Glutamatergic neuron (in vitro differentiated cells): Measurements from ENCODE around the gene LRRFIP1. TPM values are rescaled to one million over a fixed set of nuclear protein-coding genes. Genes with fewer than 3 reads are reported as not detected.

Source experiments
- DNase-seq: peaks from one replicate; pipeline ENCODE4 v3.0.0; 2022
- H3K27ac Mint-ChIP-seq: one replicate; pipeline ENCODE4 v1.8.0; 2020; ENCODE audit warnings: mild to moderate bottlenecking, mixed read lengths, inconsistent platforms; ENCODE audit not compliant: unreplicated experiment
- H3K27me3 Mint-ChIP-seq: one replicate; pipeline ENCODE4 v1.8.0; 2020; ENCODE audit warnings: mild to moderate bottlenecking, moderate library complexity, mixed read lengths, inconsistent platforms; ENCODE audit not compliant: unreplicated experiment
- H3K36me3 Mint-ChIP-seq: one replicate; pipeline ENCODE4 v1.8.0; 2020; ENCODE audit warnings: mild to moderate bottlenecking, mixed read lengths, inconsistent platforms; ENCODE audit not compliant: unreplicated experiment
- H3K4me1 Mint-ChIP-seq: one replicate; pipeline ENCODE4 v1.8.0; 2020; ENCODE audit warnings: mild to moderate bottlenecking, low read depth, mixed read lengths, inconsistent platforms; ENCODE audit not compliant: unreplicated experiment
- H3K4me3 Mint-ChIP-seq: one replicate; pipeline ENCODE4 v1.8.0; 2020; ENCODE audit warnings: mild to moderate bottlenecking, mixed read lengths, inconsistent platforms; ENCODE audit not compliant: unreplicated experiment
- H3K9me3 Mint-ChIP-seq: one replicate; pipeline ENCODE4 v1.8.0; 2020; ENCODE audit warnings: mild to moderate bottlenecking, moderate library complexity, mixed read lengths, inconsistent platforms; ENCODE audit not compliant: unreplicated experiment
- total RNA-seq: library from RNA; stranded (reverse); fragmentation: NEBNext Ultra II Directional; extraction: Animal tissue kit (Norgen Biotek cat#: 25700); gene quantifications from one replicate; pipeline ENCODE4 v1.2.1, GENCODE V29; 2021; ENCODE audit not compliant: unreplicated experiment
- TF ChIP-seq, protein P1 (sequence below): fragments of 200-600 bp; sonication (generic); IDR thresholded peaks from one replicate; pipeline ENCODE4 v1.5.0; 2021; ENCODE audit not compliant: partially characterized antibody, unreplicated experiment

Gene LRRFIP1
- total RNA-seq, 1 donor from 2014 or later: 112 TPM

DNA sequence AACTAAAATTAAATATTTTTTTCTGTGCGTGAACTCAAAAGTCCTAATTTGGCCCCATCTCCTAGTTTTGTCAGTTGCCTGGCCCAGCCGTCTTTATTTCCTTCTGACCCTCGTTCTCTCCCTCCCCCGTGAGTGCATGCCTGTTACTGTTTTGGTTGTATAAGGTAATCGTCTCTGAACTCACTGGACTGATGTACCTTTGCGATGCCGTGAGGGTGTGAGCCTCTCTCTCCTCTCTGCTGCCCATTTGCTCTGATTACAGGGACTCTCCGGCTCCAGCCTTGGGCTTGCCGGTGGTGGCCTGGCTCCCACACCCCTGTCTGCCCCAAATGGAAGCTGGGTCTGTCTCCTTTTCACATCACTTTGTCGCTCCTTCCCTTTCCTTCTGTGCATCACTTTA is 104.7 kb downstream of the LRRFIP1 start:
- no peak for DNase-seq
- TF ChIP-seq, protein P1, sequence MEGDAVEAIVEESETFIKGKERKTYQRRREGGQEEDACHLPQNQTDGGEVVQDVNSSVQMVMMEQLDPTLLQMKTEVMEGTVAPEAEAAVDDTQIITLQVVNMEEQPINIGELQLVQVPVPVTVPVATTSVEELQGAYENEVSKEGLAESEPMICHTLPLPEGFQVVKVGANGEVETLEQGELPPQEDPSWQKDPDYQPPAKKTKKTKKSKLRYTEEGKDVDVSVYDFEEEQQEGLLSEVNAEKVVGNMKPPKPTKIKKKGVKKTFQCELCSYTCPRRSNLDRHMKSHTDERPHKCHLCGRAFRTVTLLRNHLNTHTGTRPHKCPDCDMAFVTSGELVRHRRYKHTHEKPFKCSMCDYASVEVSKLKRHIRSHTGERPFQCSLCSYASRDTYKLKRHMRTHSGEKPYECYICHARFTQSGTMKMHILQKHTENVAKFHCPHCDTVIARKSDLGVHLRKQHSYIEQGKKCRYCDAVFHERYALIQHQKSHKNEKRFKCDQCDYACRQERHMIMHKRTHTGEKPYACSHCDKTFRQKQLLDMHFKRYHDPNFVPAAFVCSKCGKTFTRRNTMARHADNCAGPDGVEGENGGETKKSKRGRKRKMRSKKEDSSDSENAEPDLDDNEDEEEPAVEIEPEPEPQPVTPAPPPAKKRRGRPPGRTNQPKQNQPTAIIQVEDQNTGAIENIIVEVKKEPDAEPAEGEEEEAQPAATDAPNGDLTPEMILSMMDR: no peak
- Mint-ChIP-seq H3K27ac (peak overlapping the region; percentile 65), H3K9me3 (peaks cover 2% of the 10 kb centered on the region), H3K4me3 (peak overlapping the region; percentile 74), H3K36me3 (no peaks in the 10 kb centered on the region), H3K27me3 (peaks cover 6% of the 10 kb centered on the region), H3K4me1 (peaks cover 60% of the 10 kb centered on the region)

DNA sequence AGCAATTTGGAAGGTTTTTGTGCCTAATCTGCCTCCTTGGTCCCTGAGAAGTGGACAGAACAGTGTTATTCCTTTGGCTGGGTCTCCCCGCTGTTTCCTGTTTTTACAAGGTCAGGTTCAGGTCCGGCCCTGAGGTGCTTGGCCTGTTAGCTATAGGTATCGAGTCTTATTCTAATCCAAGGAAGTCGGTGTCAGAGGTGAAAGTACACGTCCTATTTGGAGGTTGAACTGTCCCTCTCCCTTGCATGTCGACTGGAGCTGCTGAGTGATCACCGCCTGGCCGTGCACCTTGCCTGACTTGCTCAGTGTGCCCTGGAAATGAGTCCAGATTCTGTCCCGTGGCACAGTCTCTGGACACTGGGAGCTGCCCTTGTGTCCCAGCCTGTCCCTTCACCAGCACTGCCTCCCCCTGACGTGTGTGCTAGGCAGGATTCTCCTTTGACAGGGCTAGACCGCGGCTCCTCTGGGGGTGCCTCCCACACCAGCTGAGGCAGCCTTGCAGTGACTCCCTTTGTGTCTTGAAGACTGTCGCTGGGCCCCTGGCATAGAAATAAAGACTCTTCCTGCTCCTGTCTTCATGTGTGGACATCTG is 105.5 kb downstream of the LRRFIP1 start:
- Mint-ChIP-seq H3K9me3 (peaks cover 2% of the 10 kb centered on the region), H3K27ac (peak overlapping the region; percentile 98), H3K4me1 (peaks cover 57% of the 10 kb centered on the region), H3K4me3 (peak overlapping the region; percentile 73), H3K36me3 (peaks cover 2% of the 10 kb centered on the region), H3K27me3 (peaks cover 6% of the 10 kb centered on the region)
- DNase-seq: peak; percentile 47
- TF ChIP-seq, protein P1: no peak

- peaks cover 3% of the 10 kb centered on the region for H3K27me3 Mint-ChIP-seq
- H3K4me1 Mint-ChIP-seq: peaks cover 51% of the 10 kb centered on the region
- TF ChIP-seq, protein P1: no peak
- H3K4me3 Mint-ChIP-seq: peak overlapping the region; percentile 73
- DNase-seq: no peak
- peaks cover 5% of the 10 kb centered on the region for H3K36me3 Mint-ChIP-seq
- H3K27ac Mint-ChIP-seq: peak overlapping the region; percentile 98
- H3K9me3 Mint-ChIP-seq: peaks cover 2% of the 10 kb centered on the region
Measured at GRCh38 chr2:237733677-237734300, 106.4 kb downstream of the LRRFIP1 start.

- H3K9me3 Mint-ChIP-seq: peaks cover 2% of the 10 kb centered on the region
- peaks cover 3% of the 10 kb centered on the region for H3K27me3 Mint-ChIP-seq
- peaks cover 5% of the 10 kb centered on the region for H3K36me3 Mint-ChIP-seq
- peaks cover 48% of the 10 kb centered on the region for H3K4me1 Mint-ChIP-seq
- no peak for DNase-seq
- TF ChIP-seq, protein P1: no peak
- peak overlapping the region; percentile 31 for H3K27ac Mint-ChIP-seq
- no peak overlapping the region for H3K4me3 Mint-ChIP-seq
Measured at GRCh38 chr2:237734905-237735623, 107.7 kb downstream of the LRRFIP1 start.

DNA sequence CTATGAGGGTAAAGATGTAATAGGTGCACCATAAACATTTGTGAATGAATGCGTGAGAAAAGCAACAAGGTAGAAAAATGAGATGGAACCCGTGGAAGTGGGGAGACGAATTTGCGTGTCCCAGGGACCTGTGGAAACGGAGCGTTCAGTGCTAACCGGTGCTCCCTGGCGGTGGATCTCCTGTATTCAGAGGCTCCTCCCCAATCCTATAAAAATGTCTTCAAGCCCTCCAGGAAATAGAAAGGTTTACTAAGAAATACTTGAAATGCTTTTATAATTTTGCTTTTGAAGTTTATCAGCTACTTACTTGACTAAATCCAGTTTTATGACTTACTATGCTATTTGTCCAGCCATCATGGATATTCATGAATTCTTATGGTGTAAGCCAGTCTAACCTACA is 108.4 kb downstream of the LRRFIP1 start:
- H3K36me3 Mint-ChIP-seq: peaks cover 5% of the 10 kb centered on the region
- no peak overlapping the region for H3K4me3 Mint-ChIP-seq
- peaks cover 2% of the 10 kb centered on the region for H3K9me3 Mint-ChIP-seq
- TF ChIP-seq, protein P1: no peak
- H3K27me3 Mint-ChIP-seq: peaks cover 4% of the 10 kb centered on the region
- H3K27ac Mint-ChIP-seq: no peak overlapping the region
- no peak for DNase-seq
- H3K4me1 Mint-ChIP-seq: peaks cover 49% of the 10 kb centered on the region
